G401.6 (cell line): ENCODE data around the gene AP1M1.
"Not testable (repeated sequence)": the region's sequence is repeated elsewhere in the genome, so short reads cannot be mapped to it uniquely, and the experiment has no call there.

ENCODE experiments used
- FAIRE-seq: peaks from 2 replicates; lab custom pipeline; 2012; peaks lifted over from hg19 to GRCh38; lab: Jason Lieb, UNC

Gene AP1M1

DNA sequence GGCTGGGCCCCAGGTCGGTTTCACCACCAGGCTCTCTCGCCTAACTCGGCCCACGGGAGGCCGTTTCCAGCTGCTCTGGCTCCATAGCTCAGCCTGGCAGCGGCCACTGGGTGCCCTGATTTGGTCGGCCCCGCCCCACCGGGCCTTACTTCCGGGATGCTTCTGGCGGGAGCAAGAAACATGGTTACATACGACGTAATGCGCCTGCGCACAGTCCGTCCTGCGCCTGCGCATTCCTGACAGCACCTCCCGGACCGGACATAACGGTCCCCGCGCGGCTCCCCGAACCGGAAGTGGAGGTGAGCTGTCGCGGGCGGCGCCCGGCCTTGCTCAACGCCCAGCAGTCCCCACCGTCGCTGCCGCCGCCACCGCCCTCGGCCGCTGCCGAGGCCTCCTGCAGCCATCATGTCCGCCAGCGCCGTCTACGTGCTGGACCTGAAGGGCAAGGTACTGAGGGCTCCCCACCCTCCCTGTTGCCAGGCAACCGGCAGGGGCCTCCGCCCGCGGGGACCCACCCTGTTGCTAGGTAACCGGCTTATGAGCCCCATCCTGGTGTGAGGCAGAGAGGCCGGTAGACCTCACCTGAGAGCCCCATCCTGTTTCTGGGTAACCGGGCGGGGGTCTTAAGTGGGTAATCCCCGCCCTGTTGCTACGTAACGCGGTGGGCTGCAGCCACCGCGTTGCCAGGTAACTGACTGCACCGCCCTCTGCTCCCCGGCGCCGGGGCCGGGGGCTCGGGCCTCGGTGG lies at the start of gene AP1M1:
Gene AP1M1 (plus strand): TSS at position 290 of the 748 bp plus-strand sequence. CDS start 116 bp downstream, at position 406.
- peak; percentile 84 for FAIRE-seq

DNA sequence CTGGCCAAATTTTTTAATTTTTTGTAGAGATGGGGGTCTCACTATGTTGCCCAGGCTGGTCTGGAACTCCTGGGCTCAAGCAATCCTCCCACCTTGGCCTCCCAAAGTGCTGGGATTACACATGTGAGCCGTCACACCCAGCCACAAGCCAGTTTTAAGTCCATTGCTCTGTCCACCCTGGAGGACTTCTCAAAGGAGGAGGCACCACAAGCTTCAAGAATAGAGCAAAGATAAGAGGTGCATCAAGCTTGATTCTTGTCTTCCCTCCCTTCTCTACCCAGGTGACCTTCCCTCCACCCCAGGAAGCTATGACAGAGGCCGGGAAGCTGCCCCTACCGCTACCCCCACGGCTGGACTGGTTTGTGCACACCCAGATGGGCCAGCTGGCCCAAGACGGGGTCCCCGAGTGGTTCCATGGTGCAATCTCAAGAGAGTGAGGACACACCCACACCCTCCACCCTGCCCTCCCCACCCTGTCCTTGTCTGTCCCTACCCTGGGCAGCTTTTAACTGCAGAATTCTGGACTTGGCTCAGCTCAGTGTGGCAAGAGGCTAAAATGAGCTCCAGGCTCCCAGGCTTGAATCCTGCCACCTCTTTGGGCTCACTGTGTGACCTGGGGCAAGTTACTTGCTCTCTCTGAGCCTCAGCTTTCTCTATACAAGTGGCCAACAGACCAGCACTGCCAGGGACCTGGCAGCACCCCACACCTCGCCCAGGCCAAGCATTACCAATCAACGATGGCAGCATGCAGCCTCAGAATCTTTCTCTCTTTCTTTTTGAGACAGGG lies 49.1 kb upstream of the AP1M1 start:
- FAIRE-seq = no peak

DNA sequence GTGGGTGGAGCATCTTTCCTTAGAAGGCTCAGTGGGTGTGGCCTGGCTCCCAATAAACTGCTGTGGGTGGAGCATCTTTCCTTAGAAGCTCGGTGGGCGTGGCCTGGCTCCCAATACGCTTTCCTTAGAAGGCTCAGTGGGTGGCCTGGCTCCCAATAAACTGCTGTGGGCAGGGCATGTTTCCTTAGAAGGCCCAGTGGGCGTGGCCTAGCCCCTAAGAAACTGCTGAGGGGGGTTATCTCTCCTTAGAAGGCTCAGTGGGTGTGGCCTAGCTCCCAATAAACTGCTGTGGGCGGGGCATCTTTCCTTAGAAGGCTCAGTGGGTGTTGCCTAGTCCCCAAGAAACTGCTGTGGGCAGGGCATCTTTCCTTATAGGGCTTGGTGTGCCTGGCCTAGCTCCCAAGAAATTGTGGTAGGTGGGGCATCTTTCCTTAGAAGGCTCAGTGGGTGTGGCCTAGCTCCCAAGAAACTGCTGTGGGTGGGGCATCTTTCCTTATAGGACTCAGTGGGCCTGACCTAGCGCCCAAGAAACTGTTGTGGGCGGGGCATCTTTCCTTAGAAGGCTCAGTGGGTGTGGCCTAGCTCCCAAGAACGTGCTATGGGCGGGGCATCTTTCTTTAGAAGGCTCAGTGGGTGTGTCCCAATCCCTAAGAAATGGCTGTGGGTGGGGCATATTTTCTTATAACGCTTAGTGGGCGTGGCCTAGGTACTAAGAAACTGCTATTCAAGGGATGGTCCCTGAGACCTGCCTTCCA lies 44.0 kb upstream of the AP1M1 start:
- FAIRE-seq = no peak

DNA sequence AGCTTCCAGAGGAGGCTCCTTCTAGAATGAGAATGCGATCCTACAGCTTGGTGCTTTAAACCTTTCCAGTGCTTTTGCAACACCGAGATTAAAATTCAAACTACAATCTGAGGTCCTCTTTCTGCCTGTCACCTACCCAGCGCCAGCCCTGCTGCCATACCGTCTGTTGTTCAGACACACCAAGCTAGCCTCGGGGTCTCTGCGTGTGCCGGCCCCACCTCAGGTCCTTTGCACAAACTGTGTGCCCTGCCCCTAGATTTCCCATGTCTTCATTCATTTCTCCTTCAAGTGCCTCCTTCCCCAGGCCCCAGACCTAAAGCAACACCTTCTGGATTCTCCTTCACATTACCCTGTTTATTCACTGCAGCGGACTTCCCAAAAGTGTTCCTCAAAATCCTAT lies 43.2 kb upstream of the AP1M1 start:
- FAIRE-seq = no peak

DNA sequence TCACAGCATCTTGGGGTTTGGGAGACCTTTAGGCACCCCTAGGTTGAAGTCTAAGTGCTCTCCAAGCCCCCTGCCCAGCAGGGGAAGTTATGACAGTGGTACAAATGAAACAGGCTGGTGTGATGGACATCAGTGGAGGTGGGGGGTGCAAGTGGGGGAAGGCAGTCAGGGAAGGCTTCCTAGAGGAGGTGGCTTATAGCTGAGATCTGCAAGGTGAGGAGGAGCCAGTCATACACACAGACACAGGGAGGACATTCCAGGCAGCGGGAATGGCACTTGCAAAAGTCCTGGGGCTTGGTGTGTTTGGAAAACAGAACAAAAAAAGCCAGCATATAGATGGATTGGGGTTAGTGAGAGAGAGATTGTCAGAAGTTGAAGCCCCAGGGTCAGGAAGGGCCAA lies 42.6 kb upstream of the AP1M1 start:
- FAIRE-seq = no peak

DNA sequence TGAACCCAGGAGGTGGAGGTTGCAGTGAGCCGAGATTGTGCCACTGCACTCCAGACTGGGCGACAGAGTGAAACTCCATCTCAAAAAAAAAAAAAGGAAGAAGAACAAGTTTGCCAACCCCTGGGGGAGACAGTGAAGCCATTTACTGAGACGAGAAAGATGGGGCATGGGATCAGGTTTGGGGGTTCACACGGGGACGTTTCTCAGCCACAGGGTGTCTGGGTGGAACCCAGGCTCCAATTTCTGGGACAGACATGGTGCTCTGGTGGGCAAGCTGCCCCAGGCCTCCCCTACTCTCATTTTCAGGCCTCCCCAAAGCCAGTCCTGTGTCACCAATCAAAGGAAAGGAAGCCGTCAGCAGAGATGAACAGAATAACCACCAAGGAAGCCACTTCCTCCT lies 40.8 kb upstream of the AP1M1 start:
- no peak for FAIRE-seq

DNA sequence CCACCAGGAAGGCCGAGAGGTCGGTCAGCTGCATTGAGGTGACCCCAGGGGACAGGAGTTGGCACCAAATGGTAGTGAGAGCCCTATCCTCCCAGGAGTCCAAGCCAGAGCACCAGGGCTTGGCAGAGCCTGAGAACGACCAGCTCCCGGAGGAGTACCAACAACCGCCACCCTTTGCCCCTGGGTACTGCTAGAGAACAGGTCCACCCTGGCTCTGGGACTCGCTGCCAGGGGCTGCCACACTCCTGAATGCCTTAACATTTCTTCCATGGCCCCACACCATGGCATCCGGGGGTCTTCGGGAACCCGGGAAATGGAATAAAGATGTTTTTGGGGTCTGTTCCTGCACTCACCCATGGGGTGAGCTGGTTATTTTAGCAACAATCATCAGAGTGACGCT lies 40.1 kb upstream of the AP1M1 start:
- FAIRE-seq = no peak

DNA sequence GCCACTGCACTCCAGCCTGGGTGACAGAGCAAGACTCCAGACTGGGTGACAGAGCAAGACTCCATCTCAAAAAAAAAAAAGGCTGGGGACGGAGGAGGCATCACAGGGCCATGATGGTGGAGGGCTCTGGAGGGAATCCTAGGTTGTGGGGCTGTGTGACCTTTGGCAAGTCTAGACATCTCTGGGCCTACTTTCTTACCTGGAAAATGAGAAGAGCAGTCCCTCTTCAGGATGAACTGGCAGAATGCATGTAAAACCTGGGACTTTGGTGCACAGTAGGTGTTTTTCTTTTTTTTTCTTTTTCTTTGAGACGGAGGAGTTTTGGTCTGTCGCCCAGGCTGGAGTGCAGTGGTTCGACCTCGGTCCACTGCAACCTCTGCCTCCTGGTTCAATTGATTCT lies 38.1 kb upstream of the AP1M1 start:
- FAIRE-seq = no peak

DNA sequence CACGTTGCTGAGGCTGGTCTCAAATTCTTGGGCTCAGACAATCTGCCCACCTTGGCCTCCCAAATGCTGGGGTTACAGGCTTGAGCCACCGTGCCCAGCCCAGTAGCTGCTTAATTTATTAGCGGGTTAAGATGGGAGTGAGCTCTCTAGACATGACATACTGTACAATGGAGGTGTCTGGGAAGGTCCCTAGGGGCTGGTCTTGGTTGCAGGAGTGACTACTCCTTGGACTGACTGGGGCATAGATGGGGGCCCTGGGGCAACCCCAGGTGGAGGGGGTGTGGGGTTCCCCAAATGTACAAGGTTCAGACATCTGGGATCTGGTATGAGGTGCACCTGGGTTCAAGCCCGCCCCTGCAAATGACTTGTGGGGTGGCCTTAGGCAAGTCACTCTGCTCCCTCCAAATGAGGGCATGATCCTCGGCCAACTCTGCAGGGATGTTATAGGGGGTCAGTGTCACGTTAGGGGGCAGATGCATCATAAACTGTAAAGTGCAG lies 37.2 kb upstream of the AP1M1 start:
- FAIRE-seq = no peak

DNA sequence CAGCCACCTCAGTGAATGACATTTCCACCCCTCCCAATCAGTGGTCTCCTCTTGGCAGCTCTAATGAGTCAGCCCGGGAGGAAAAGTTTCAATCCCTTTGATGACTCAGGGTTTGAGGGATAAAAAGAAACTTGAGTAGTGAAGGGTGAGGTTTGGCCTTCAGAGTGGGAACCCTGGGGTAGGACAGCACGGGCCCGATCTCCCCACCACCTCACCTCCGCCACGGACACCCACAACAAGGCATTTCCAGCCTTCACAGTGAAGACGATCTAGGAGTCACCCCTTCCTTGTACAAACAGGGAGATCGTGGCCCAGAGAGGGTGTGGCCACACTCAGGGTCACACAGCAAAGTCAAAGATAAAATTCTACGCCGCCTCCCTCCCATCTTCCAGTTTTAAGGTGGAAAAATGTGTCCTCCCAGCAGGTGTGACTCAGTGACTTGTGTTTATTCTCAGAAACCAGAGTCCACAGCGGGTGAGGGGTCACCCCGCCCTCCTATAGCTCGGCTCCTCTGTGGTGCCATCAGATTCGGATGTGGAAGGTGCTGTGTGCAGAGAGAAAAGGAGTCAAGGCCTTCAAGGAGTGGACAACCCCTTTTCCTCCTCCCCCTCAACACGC lies 36.7 kb upstream of the AP1M1 start:
- no peak for FAIRE-seq

DNA sequence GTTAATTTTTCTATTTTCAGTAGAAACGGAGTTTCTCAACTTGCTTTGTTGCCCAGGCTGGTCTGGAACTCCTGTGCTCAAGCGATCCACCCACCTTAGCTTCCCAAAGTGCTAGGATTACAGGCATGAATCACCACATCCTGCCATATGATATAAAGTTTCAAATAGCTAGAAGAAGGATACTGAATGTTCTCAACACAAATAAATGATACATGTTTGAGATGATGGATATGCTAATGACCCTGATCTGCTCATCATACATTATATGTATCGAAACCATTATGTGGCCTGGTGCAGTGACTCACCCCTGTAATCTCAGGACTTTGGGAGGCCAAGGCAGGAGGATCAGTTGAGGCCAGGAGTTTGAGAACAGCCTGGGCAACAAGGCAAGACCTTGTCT lies 35.9 kb upstream of the AP1M1 start:
- FAIRE-seq = no peak

DNA sequence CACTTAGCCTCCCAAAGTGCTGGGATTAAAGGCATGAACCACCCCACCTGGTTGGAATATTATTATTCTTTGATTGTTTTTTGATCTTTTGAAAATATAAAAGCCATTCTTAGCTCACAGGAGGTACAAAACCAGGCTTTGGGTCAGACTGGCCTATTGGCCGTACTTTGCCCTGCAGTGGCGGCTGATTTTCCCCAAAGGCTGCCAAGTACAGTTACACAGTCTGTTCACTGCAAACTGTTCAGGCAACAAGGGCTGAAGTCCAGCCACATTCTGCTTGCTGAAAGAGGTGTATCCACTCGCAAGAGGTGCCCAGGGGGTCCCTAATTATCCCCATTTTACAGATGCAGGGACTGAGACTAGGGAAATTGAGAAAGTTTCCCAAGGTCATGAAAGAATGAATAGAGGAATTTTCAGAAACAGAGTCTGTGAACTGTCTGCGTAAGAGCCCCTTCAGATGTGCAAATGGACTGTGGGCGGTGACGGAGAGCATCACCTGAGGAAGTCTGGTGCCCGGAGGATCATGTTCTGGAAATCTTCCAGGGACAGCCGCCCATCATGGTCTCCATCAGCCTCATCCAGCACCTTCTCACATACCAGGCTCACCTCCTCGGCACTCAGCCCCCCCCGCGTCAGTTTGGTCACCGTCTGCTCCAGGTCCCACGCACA lies 33.4 kb upstream of the AP1M1 start:
- FAIRE-seq = no peak

DNA sequence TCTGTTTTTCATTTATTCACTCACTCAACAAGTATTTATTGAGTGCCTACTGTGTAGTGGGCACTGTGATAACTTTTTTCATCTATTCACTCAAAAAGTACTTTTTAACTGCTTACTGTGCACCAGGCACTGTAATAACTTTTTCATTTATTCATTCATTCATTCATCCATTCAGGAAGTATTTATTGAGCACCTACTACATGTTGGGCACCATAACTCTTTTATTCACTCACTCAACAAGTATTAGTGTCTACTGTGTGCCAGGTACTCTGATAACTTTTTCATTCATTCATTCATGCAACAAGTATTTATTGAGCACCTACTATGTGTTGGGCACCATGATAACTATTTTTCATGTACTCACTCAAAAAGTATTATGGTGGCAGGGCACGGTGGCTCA lies 31.3 kb upstream of the AP1M1 start:
- FAIRE-seq = no peak

DNA sequence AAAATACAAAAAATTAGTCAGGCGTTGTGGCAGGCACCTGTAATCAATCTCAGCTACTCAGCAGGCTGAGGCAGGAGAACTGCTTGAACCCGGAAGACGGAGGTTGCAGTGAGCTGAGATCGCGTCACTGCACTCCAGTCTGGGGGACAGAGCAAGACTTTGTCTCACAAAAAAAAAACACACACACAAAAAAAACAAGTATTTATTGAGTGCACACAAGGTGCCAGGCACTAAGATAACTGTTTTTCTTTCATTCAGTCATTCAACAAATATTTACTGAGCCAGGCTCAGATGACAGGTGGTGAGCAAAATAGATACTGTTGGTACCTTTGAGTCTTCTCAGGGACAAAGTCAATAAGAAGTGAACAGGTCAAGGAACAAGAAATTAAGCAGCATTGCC lies 30.7 kb upstream of the AP1M1 start:
- no peak for FAIRE-seq

DNA sequence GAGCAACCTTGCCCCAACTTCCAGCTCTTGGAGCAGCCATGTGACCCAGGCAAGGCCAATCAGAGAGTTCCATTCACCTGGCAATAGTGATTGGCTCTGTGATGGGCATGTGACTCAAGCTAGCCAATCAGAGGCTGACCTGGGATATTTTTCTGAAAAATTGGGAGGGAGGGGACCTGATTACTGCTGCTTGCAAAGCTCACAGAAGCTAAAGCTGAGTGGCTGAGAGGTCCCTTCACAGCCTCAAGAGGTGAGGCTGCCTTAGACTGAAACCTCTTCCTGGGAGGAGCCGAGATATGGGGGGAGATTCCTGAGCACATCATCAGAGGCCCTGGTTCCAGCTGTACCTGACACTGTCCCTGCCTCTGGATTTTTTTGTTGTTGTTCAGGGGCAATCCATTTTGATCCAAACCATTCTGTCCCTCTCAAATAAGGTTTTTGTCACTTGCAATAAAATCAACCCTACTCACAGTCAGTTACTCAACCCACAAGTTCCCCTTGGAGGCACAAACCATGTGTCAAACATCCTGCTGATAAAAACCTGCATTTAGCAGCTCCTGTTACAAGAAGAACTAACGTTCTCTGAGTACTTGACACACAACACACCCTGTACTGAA lies 29.1 kb upstream of the AP1M1 start:
- no peak for FAIRE-seq

DNA sequence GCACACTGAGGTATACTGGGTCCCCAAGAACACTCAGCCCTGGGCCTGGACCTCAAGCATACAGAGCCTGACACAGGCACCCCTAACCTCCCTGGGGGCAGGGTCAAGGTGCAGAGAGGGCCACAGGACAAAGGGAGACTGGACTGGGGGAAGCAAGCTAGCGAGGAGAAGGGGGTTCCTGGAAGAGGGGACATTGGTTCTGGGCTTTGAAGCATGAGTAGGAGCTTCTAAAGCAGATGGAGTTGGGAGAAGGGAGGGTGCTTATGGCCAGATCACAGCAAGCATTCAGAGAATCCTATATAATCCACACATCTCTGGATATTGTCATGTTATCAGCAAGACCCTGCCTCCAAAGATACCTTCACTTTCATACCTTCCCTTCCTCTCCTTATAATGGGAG lies 27.6 kb upstream of the AP1M1 start:
- no peak for FAIRE-seq

DNA sequence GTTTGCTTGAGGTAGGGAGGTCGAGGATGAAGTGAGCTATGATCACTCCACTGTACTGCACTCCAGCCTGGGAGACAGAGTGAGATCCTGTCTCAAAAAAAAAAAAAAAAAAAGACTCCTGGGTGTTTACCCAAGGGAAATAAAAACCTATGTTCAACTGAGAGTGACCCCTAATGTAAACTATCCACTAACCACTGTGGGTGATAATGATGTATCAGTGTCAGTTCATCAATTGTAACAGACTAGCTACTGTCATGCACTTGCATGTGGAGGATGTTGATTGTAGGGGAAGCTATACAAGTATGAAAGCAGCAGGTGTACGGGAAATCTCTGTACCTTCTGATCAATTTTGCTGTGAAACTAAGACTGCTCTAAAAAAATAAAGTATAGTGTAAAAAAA lies 21.8 kb upstream of the AP1M1 start:
- FAIRE-seq = no peak

DNA sequence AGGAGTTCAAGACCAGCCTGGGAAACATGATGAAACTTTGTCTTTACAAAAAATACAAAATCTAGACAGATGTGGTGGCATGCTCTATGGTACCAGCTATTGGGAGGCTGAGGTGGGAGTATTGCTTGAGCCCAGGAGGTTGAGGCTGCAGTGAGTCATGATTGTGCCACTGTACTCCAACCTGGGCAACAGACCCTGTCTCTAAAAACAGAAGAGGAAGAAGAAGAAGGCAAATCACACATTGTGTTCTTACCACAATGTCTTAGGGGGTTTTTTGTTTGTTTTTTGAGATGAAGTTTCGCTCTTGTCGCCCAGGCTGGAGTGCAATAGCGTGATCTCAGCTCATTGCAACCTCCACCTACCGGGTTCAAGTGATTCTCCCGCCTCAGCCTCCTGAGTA lies 18.8 kb upstream of the AP1M1 start:
- not testable (repeated sequence) for FAIRE-seq

DNA sequence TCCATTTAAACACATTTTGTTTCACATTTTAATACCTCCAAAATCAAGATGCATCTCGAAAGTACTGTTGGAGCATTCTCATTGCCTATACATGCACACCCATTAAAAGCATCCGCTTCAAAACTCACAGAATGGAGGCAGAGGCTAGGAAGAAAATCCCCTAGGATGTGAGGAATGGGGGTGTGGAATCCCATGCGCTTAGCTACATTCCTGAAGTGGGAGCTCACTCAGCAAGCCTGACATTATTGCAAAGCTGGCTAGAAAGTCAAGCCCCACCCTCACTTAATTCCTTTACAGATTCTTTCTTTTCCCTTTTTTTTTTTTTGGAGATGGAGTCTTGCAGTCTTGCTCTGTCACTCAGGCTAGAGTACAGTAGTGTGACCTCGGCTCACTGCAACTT lies 17.1 kb upstream of the AP1M1 start:
- FAIRE-seq = peak; percentile 79

DNA sequence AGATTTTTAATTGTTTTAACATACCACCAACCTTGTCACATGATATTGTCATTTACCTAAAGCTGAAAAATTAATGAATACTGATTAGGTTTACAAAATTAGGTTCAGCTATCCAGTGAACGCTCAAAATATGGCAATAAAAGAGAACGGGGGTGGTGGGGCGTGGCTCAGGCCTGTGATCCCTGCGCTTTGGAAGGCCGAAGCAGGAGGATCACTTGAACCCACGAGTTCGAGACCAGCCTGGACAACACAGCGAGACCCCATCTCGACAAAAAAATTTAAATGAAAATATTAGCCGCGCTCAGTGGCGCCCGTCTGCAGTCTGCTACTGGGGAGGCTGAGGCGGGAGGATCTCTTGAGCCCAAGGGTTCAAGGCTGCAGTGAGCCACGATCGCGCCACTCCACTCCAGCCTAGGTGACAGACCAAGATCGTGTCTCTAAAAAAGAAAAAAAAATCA lies 13.0 kb upstream of the AP1M1 start:
- FAIRE-seq = no peak

DNA sequence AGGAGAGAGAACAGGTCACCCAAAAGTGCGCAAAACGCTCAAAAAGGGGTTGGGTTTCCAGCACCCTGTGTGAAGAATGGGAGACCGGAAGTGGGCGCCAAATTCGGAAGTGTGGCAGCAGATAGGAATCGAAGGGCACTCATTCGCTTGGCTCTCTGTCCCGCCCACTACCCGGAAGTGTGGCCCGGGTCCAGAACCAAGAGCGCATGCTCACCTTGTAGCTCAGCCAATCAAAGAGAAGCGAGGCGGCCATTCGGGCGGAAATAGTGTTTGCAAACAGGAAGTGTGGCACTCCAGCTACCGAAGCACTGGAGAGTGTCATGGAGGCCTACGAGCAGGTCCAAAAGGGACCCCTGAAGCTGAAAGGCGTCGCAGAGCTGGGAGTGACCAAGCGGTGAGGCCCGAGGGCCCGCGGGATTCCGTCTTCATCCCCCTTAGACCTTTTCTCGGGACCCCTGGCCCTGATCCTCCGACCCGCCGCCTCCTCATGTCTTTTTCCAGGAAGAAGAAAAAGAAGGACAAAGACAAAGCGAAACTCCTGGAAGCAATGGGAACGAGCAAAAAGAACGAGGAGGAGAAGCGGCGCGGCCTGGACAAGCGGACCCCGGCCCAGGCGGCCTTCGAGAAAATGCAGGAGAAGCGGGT lies 12.5 kb upstream of the AP1M1 start, which contains the start of gene FAM32A:
Gene FAM32A (plus strand): TSS at position 288 of the 645 bp plus-strand sequence. CDS start 33 bp downstream, at position 321.
- peak; percentile 98 for FAIRE-seq
